HUES48 (cell line): ENCODE measurements around the gene PCDHGB4.
A peak's percentile ranks its signal among the peaks of the same experiment; 100 is the strongest.

ENCODE experiments used
- H3K27ac ChIP-seq: one replicate; pipeline ENCODE4 v1.7.0; 2013; ENCODE audit warnings: low read depth, low read length, inconsistent platforms
- H3K27me3 ChIP-seq: 2 replicates; pipeline ENCODE4 v1.6.1; 2013; ENCODE audit warnings: mild to moderate bottlenecking, low read length; ENCODE audit not compliant: control insufficient read depth, insufficient read depth
- H3K36me3 ChIP-seq: 2 replicates; pipeline ENCODE4 v1.6.1; 2013; ENCODE audit warnings: low read length; ENCODE audit not compliant: control insufficient read depth, insufficient read depth
- H3K4me1 ChIP-seq: 2 replicates; pipeline ENCODE4 v1.6.1; 2013; ENCODE audit warnings: mild to moderate bottlenecking, low read length; ENCODE audit not compliant: control insufficient read depth, insufficient read depth
- H3K4me3 ChIP-seq: 2 replicates; pipeline ENCODE4 v1.5.1; 2013; ENCODE audit warnings: mild to moderate bottlenecking, low read depth, low read length
- H3K9ac ChIP-seq: 2 replicates; pipeline ENCODE4 v1.6.1; 2013; ENCODE audit warnings: mild to moderate bottlenecking, low read depth, low read length, moderate library complexity
- H3K9me3 ChIP-seq: 2 replicates; pipeline ENCODE4 v1.6.1; 2013; ENCODE audit warnings: low read length; ENCODE audit not compliant: control insufficient read depth, insufficient read depth

PCDHGB4 gene

GRCh38 chr5:141354900-141355469, 32.5 kb upstream of the PCDHGB4 start, which contains the start of gene PCDHGA4:
Gene PCDHGA4 (plus strand): TSS chr5:141355021. CDS start chr5:141355108, 87 bp downstream.
- Histone ChIP-seq H3K4me3 (no peak within 1 kb of the TSS), H3K9me3 (peaks cover 49% of the 10 kb centered on the region), H3K4me1 (no peaks in the 10 kb centered on the region), H3K9ac (no peak within 1 kb of the TSS), H3K36me3 (no peaks in the 10 kb centered on the region), H3K27me3 (no peaks in the 10 kb centered on the region), H3K27ac (no peak within 1 kb of the TSS)

GRCh38 chr5:141355641-141356040, 31.9 kb upstream of the PCDHGB4 start:
- Histone ChIP-seq H3K36me3 (no peaks in the 10 kb centered on the region), H3K4me3 (no peak overlapping the region), H3K4me1 (no peaks in the 10 kb centered on the region), H3K27ac (no peak overlapping the region), H3K27me3 (no peaks in the 10 kb centered on the region), H3K9me3 (peaks cover 56% of the 10 kb centered on the region), H3K9ac (no peak overlapping the region)

- Histone ChIP-seq H3K9me3 (peaks cover 58% of the 10 kb centered on the region), H3K9ac (no peak overlapping the region), H3K27ac (no peak overlapping the region), H3K4me3 (no peak overlapping the region), H3K27me3 (no peaks in the 10 kb centered on the region), H3K4me1 (no peaks in the 10 kb centered on the region), H3K36me3 (no peaks in the 10 kb centered on the region)
These were observed 31.4 kb upstream of the PCDHGB4 start for GRCh38 chr5:141356133-141356532.

GRCh38 chr5:141356950-141357349, 30.5 kb upstream of the PCDHGB4 start:
- Histone ChIP-seq H3K36me3 (no peaks in the 10 kb centered on the region), H3K27me3 (no peaks in the 10 kb centered on the region), H3K9me3 (peaks cover 63% of the 10 kb centered on the region)

GRCh38 chr5:141359790-141360426, 27.6 kb upstream of the PCDHGB4 start, which contains the start of gene PCDHGB2:
Gene PCDHGB2 (plus strand): TSS chr5:141359994. CDS start chr5:141360136, 142 bp downstream.
- H3K4me1 ChIP-seq, result no peaks in the 10 kb centered on the region
- H3K9ac ChIP-seq, result no peak within 1 kb of the TSS
- H3K4me3 ChIP-seq, result peak within 1 kb of the TSS; percentile 37
- no peaks in the 10 kb centered on the region for H3K36me3 ChIP-seq
- H3K9me3 ChIP-seq, result peaks cover 63% of the 10 kb centered on the region
- H3K27me3 ChIP-seq, result no peaks in the 10 kb centered on the region
- no peak within 1 kb of the TSS for H3K27ac ChIP-seq

More at GRCh38 chr5:141356950-141357349, 30.5 kb upstream of the PCDHGB4 start:
- Histone ChIP-seq H3K27ac (no peak overlapping the region), H3K9ac (no peak overlapping the region), H3K4me3 (no peak overlapping the region), H3K4me1 (no peaks in the 10 kb centered on the region)

- H3K9me3 ChIP-seq, result peaks cover 64% of the 10 kb centered on the region
- no peaks in the 10 kb centered on the region for H3K36me3 ChIP-seq
- H3K9ac ChIP-seq, result no peak overlapping the region
- H3K27ac ChIP-seq, result no peak overlapping the region
- H3K27me3 ChIP-seq, result no peaks in the 10 kb centered on the region
- H3K4me3 ChIP-seq, result peak overlapping the region; percentile 11; the same call in 1 of the 2 replicates
- H3K4me1 ChIP-seq, result no peaks in the 10 kb centered on the region
These were observed 26.8 kb upstream of the PCDHGB4 start for GRCh38 chr5:141360685-141361084.

- H3K9me3 ChIP-seq, result peaks cover 66% of the 10 kb centered on the region
- H3K36me3 ChIP-seq, result no peaks in the 10 kb centered on the region
- no peaks in the 10 kb centered on the region for H3K4me1 ChIP-seq
- H3K4me3 ChIP-seq, result peak overlapping the region; percentile 24
- H3K27me3 ChIP-seq, result no peaks in the 10 kb centered on the region
- H3K27ac ChIP-seq, result no peak overlapping the region
- H3K9ac ChIP-seq, result no peak overlapping the region
These were observed 24.8 kb upstream of the PCDHGB4 start for GRCh38 chr5:141362719-141363118.

- H3K9me3 ChIP-seq, result peaks cover 68% of the 10 kb centered on the region
- H3K4me3 ChIP-seq, result peak within 1 kb of the TSS; percentile 24; the same call in 1 of the 2 replicates
- H3K9ac ChIP-seq, result no peak within 1 kb of the TSS
- no peaks in the 10 kb centered on the region for H3K36me3 ChIP-seq
- H3K27me3 ChIP-seq, result no peaks in the 10 kb centered on the region
- no peak within 1 kb of the TSS for H3K27ac ChIP-seq
- no peaks in the 10 kb centered on the region for H3K4me1 ChIP-seq
These were observed 23.4 kb upstream of the PCDHGB4 start, which contains the start of gene PCDHGA5 for GRCh38 chr5:141363952-141364660. Gene PCDHGA5 (plus strand): TSS chr5:141364162. CDS start chr5:141364331, 169 bp downstream.

GRCh38 chr5:141366016-141366896, 21.2 kb upstream of the PCDHGB4 start:
- Histone ChIP-seq H3K9ac (no peak overlapping the region), H3K4me3 (no peak overlapping the region), H3K27me3 (no peaks in the 10 kb centered on the region), H3K4me1 (no peaks in the 10 kb centered on the region), H3K27ac (no peak overlapping the region), H3K9me3 (peaks cover 62% of the 10 kb centered on the region), H3K36me3 (no peaks in the 10 kb centered on the region)

GRCh38 chr5:141369994-141370848, 17.3 kb upstream of the PCDHGB4 start, which contains the start of gene PCDHGB3:
Gene PCDHGB3 (plus strand): TSS chr5:141370242. CDS start chr5:141370395, 153 bp downstream.
- Histone ChIP-seq H3K9me3 (peaks cover 58% of the 10 kb centered on the region), H3K27ac (no peak within 1 kb of the TSS), H3K36me3 (no peaks in the 10 kb centered on the region), H3K4me3 (no peak within 1 kb of the TSS), H3K9ac (no peak within 1 kb of the TSS), H3K27me3 (no peaks in the 10 kb centered on the region), H3K4me1 (no peaks in the 10 kb centered on the region)
